BLaER1 treated with 17β-estradiol and CSF1 and Interleukin-3, amounts not matched to agents 10 nM and 100 nM (cell line): ENCODE data around the gene TECPR2.

Experiments used
- H3K27ac ChIP-seq, 11 experiments: shearing (Covaris generic); formaldehyde crosslinking; 2 replicates each; pipeline ENCODE4 v1.8.1; 2022
- H3K27me3 ChIP-seq, 11 experiments: shearing (Covaris generic); formaldehyde crosslinking; 2 replicates each; pipeline ENCODE4 v1.8.1; 2022
- H3K36me3 ChIP-seq, 11 experiments: shearing (Covaris generic); formaldehyde crosslinking; 2 replicates each; pipeline ENCODE4 v1.8.1; 2022
- H3K4me1 ChIP-seq, 10 experiments: shearing (Covaris generic); formaldehyde crosslinking; 2 replicates each; pipeline ENCODE4 v1.8.1; 2022
- H3K4me2 ChIP-seq, 11 experiments: shearing (Covaris generic); formaldehyde crosslinking; 2 replicates each; pipeline ENCODE4 v1.8.1; 2022
- H3K4me3 ChIP-seq, 10 experiments: shearing (Covaris generic); formaldehyde crosslinking; 2 replicates each; pipeline ENCODE4 v1.8.1; 2022
- H3K9ac ChIP-seq, 11 experiments: shearing (Covaris generic); formaldehyde crosslinking; 2 replicates each; pipeline ENCODE4 v1.8.1; 2022
- H3K9me3 ChIP-seq, 11 experiments: shearing (Covaris generic); formaldehyde crosslinking; replicated peaks in 1 of 11; 2 replicates each; pipeline ENCODE4 v1.8.1; 2022
- H4K20me1 ChIP-seq, 11 experiments: shearing (Covaris generic); formaldehyde crosslinking; 2 replicates each; pipeline ENCODE4 v1.8.1; 2022
- Cebpa-rat ChIP-seq, 11 experiments: shearing (Covaris generic); IDR thresholded peaks; 2 replicates each; pipeline ENCODE4 v1.8.1; 2022

The TECPR2 gene

GRCh38 chr14:102450206-102451063 lies 87.7 kb downstream of the TECPR2 start:
- H3K36me3 ChIP-seq: peaks cover 41 to 97% (median 65%) of the 10 kb centered on the region in 11 experiments
- no peaks in the 10 kb centered on the region for H3K27me3 ChIP-seq
- no peak for TF ChIP-seq Cebpa-rat (IDR thresholded peaks at IDR 0.05)

GRCh38 chr14:102451064-102451352 lies 88.3 kb downstream of the TECPR2 start:
- no peak overlapping the region for H3K4me2 ChIP-seq
- H3K27ac ChIP-seq: no peak overlapping the region
- no peak overlapping the region for H3K9ac ChIP-seq
- no peaks in the 10 kb centered on the region for H4K20me1 ChIP-seq
- no peak for TF ChIP-seq Cebpa-rat (IDR thresholded peaks at IDR 0.05)
- no peak overlapping the region for H3K4me3 ChIP-seq
- no peaks in the 10 kb centered on the region for H3K27me3 ChIP-seq
- H3K36me3 ChIP-seq: peaks cover 36 to 91% (median 59%) of the 10 kb centered on the region in 11 experiments
- no peaks in the 10 kb centered on the region for H3K4me1 ChIP-seq
- no peaks in the 10 kb centered on the region for H3K9me3 ChIP-seq

More at GRCh38 chr14:102450206-102451063, 87.7 kb downstream of the TECPR2 start:
- H4K20me1 ChIP-seq: no peaks in the 10 kb centered on the region
- no peak overlapping the region for H3K27ac ChIP-seq
- no peaks in the 10 kb centered on the region for H3K4me1 ChIP-seq
- no peak overlapping the region for H3K9ac ChIP-seq
- no peaks in the 10 kb centered on the region for H3K9me3 ChIP-seq
- H3K4me2 ChIP-seq: no peak overlapping the region
- no peak overlapping the region for H3K4me3 ChIP-seq

GRCh38 chr14:102452302-102452701 lies 89.6 kb downstream of the TECPR2 start:
- Histone ChIP-seq H3K36me3 (peaks cover 31 to 85% (median 51%) of the 10 kb centered on the region in 11 experiments), H3K4me2 (no peak overlapping the region), H3K27me3 (no peaks in the 10 kb centered on the region), H3K4me3 (no peak overlapping the region), H3K9me3 (no peaks in the 10 kb centered on the region), H3K4me1 (no peaks in the 10 kb centered on the region; a peak in 2 of 20 replicates), H3K27ac (no peak overlapping the region), H4K20me1 (no peaks in the 10 kb centered on the region), H3K9ac (no peak overlapping the region)
- TF ChIP-seq Cebpa-rat (IDR thresholded peaks at IDR 0.05): no peak

DNA sequence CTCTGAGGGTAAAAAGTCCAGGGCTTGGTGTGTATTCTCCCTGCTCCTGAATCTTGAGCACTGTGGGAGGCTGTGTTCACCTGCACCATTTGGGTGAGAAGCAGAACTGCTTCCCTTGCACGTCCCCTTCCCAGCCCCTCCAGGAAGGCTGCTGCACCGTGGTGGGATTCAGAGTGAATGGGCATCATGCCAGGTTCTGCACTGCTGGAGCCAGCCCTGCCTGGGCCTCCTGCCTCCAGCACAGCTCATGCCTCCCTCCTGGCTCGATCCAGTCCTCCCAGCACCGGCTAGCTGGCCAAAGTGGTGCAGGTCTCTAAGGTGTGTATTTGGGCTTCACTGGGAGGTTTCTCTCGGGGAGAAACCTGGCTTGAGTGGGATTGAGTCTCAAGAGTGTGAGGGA lies 92.0 kb downstream of the TECPR2 start:
- Histone ChIP-seq H3K36me3 (peaks cover 24 to 83% (median 36%) of the 10 kb centered on the region in 11 experiments), H3K27me3 (no peaks in the 10 kb centered on the region), H3K4me2 (no peak overlapping the region), H3K4me1 (no peaks in the 10 kb centered on the region; a peak in 2 of 20 replicates), H3K9ac (no peak overlapping the region), H4K20me1 (no peaks in the 10 kb centered on the region), H3K9me3 (no peaks in the 10 kb centered on the region), H3K27ac (no peak overlapping the region), H3K4me3 (no peak overlapping the region)
- no peak for TF ChIP-seq Cebpa-rat (IDR thresholded peaks at IDR 0.05)

DNA sequence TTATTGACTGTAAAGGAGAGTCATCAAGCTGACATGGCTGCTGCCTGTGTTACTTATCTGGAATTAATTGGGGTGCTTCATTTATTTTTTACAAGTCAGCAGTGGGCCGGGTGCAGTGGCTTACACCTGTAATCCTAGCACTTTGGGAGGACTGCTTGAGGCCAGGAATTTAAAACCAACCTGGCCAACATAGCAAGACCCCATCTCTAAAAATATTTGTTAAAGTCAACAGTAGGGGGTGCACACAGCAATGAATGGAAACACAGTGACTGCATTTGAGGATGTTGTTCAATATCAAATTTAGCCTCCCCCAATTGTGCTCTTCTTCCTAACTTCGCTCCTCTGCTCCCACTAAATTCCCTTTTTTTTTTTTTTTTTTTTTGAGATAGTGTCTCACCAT lies 94.8 kb downstream of the TECPR2 start:
- H3K36me3 ChIP-seq: peaks cover 4 to 62% (median 10%) of the 10 kb centered on the region in 11 experiments; a peak in 18 of 22 replicates
- H3K9ac ChIP-seq: no peak overlapping the region
- no peaks in the 10 kb centered on the region for H3K9me3 ChIP-seq
- H3K27ac ChIP-seq: no peak overlapping the region
- TF ChIP-seq Cebpa-rat (IDR thresholded peaks at IDR 0.05): no peak
- no peaks in the 10 kb centered on the region for H4K20me1 ChIP-seq
- no peak overlapping the region for H3K4me3 ChIP-seq
- peaks cover 0 to 7% (median 2%) of the 10 kb centered on the region in 10 experiments; a peak in 5 of 20 replicates for H3K4me1 ChIP-seq
- no peaks in the 10 kb centered on the region for H3K27me3 ChIP-seq
- no peak overlapping the region for H3K4me2 ChIP-seq

DNA sequence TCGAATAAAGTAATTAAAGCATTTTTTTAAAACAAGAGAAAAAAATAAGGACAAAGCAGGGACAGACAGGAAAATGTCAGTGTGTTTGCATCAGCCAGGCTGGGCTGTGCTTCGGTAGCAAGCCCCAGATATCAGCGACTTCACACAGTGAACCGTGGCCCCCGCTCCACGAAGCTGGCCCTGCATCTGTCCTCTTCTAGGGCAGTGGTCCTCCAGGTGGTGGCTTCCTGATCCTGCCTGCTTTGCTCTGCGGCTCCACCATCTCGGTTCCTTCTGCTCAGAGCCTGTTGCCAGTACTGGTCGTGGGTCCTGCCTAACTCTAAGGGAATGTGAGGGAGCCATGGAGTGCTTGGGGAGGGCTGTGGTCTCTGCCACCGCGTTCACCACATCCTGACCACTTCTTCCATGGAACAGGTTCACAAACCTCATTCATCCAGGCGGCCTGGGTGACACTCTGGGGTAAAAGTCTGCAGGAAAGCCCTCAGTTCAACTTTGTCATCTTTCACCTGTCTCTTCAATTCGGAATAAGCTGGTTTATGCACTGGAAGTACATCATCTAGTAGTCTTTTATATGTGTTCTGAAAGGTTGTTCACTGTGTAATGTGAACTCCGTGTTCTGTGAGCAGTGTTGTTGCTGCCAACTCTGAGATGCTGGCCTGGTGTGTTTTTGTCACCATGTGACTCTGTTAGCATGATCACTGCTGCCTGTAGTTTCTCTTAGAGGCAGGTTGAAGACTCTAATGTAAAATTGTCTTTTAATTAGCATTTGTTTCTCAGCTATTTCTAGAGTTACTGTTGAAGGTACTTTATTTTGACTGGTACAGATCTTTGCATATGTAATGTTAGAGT lies 99.0 kb downstream of the TECPR2 start:
- Histone ChIP-seq H3K36me3 (peaks cover 4 to 53% (median 18%) of the 10 kb centered on the region in 11 experiments; a peak in 19 of 22 replicates), H3K4me1 (peaks cover 0 to 7% (median 2%) of the 10 kb centered on the region in 10 experiments; a peak in 4 of 20 replicates), H3K27me3 (no peaks in the 10 kb centered on the region), H4K20me1 (no peaks in the 10 kb centered on the region), H3K9me3 (no peaks in the 10 kb centered on the region; a peak in 1 of 22 replicates), H3K4me3 (no peak overlapping the region), H3K27ac (no peak overlapping the region), H3K9ac (0 out of 22 replicates have a peak overlapping the region, but pooled peaks of 1 of the 11 experiments have one; percentile 16), H3K4me2 (peak overlapping the region in 4 of 11 experiments; percentile 3 to 19 (median 14); a peak in 1 of 22 replicates)
- no peak for TF ChIP-seq Cebpa-rat (IDR thresholded peaks at IDR 0.05)

DNA sequence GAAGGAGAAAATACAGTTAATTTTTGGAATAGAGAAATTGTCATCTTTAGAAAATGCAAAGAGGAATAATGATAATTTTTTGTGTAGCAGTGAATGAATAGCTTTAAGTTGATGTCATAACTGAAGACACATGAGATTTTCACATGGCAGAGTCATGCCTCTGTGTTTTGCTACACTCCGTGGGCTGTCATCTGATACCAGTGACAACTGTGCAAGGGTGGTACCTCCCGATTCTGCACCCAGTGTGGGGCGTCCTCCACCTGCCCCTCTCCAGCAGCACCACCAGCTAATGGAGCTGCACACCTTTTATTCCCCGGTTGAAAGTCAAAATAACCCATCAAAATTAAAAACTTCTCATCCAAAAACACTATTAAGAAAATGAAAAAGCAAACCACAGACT lies 99.7 kb downstream of the TECPR2 start:
- no peak for TF ChIP-seq Cebpa-rat (IDR thresholded peaks at IDR 0.05)
- Histone ChIP-seq H3K4me2 (no peak overlapping the region), H4K20me1 (no peaks in the 10 kb centered on the region), H3K4me1 (peaks cover 0 to 7% (median 2%) of the 10 kb centered on the region in 10 experiments; a peak in 4 of 20 replicates), H3K4me3 (no peak overlapping the region), H3K36me3 (peaks cover 4 to 53% (median 22%) of the 10 kb centered on the region in 11 experiments; a peak in 19 of 22 replicates), H3K9ac (no peak overlapping the region), H3K27me3 (no peaks in the 10 kb centered on the region), H3K9me3 (peaks cover 0 to under 1% (median 0%) of the 10 kb centered on the region in 11 experiments; a peak in 1 of 22 replicates), H3K27ac (no peak overlapping the region)

DNA sequence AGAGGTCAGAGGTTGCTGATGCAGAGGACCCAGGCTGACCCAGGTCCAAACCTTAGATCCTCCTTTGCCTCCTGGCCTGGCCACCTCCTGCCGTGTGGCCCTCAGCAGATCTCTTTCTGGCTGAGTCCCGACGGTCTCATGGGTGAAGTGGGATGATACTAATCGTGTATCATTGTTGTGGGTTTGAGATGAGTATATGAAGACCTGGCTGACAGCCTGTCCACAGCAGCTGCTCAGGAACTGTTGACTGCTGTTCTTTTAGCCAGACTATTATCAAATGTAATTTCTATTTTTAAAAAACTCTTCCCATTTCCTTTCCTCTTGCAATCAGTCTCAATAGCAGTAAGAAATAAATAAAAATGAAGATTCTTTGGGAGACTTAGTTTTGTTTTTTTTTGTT lies 101.3 kb downstream of the TECPR2 start:
- Histone ChIP-seq H3K4me1 (peaks cover 0 to 7% (median 2%) of the 10 kb centered on the region in 10 experiments; a peak in 4 of 20 replicates), H3K9me3 (peaks cover 0 to 16% (median 7%) of the 10 kb centered on the region in 11 experiments; a peak in 9 of 22 replicates), H3K9ac (no peak overlapping the region), H3K4me2 (no peak overlapping the region), H3K36me3 (peaks cover 3 to 54% (median 18%) of the 10 kb centered on the region in 11 experiments; a peak in 16 of 22 replicates), H3K27me3 (no peaks in the 10 kb centered on the region), H3K27ac (no peak overlapping the region), H4K20me1 (no peaks in the 10 kb centered on the region), H3K4me3 (no peak overlapping the region)
- TF ChIP-seq Cebpa-rat (IDR thresholded peaks at IDR 0.05): no peak

DNA sequence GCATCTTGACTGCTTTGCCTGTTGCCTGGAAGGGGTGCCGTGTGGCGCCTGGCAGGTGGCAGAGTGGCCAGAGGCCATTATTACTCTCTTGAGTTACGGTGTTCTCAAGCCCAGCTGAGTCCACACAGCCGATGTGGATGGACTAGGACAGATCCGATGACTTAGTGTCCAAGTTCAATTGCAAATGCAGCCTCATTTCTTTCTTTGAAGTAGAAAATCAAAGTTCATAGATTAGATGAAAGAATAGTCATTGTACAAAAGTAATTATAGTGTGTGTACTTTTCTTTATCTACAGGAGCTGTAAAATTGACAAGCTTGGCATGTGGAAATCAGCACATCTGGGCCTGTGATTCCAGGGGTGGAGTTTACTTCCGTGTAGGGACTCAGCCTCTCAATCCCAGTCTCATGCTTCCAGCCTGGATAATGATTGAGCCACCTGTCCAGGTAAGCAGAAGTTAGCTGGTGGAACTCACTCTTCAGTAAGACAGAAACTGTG lies 102.2 kb downstream of the TECPR2 start:
- no peak for TF ChIP-seq Cebpa-rat (IDR thresholded peaks at IDR 0.05)
- Histone ChIP-seq H3K27ac (no peak overlapping the region), H3K27me3 (no peaks in the 10 kb centered on the region), H3K4me3 (no peak overlapping the region), H3K4me1 (peaks cover 0 to 7% (median 2%) of the 10 kb centered on the region in 10 experiments; a peak in 4 of 20 replicates), H3K4me2 (no peak overlapping the region), H3K9me3 (peaks cover 0 to 24% (median 7%) of the 10 kb centered on the region in 11 experiments; a peak in 9 of 22 replicates), H3K9ac (no peak overlapping the region), H4K20me1 (no peaks in the 10 kb centered on the region), H3K36me3 (peaks cover 3 to 54% (median 18%) of the 10 kb centered on the region in 11 experiments; a peak in 16 of 22 replicates)
